GM23248 (cell line): ENCODE measurements around the gene CCDC63. TPM values are rescaled to one million over a fixed set of nuclear protein-coding genes. Genes with fewer than 3 reads are reported as not detected.
"Not testable (repeated sequence)": the region's sequence is repeated elsewhere in the genome, so short reads cannot be mapped to it uniquely, and the experiment has no call there.

Source experiments
- DNase-seq: peaks from one replicate; pipeline ENCODE4 v3.0.0-alpha.2; 2015
- H2AFZ ChIP-seq: fragments of 200-600 bp; sonication (generic); 2 replicates; pipeline ENCODE4 v1.6.1; 2016; ENCODE audit warnings: antibody characterized with exemption
- H3F3A ChIP-seq: fragments of 200-600 bp; sonication (generic); 2 replicates; pipeline ENCODE4 v1.6.1; 2016; ENCODE audit warnings: mild to moderate bottlenecking, antibody characterized with exemption, mixed run types; ENCODE audit not compliant: insufficient read depth
- H3K27ac ChIP-seq: fragments of 200-600 bp; sonication (generic); 2 replicates; pipeline ENCODE4 v1.5.1; 2016; ENCODE audit warnings: mild to moderate bottlenecking
- H3K27me3 ChIP-seq: fragments of 200-600 bp; sonication (generic); replicated peaks from 2 replicates; pipeline ENCODE4 v1.6.1; 2016; ENCODE audit warnings: mild to moderate bottlenecking; ENCODE audit not compliant: insufficient read depth
- H3K36me3 ChIP-seq: fragments of 200-600 bp; sonication (generic); 2 replicates; pipeline ENCODE4 v1.6.1; 2016; ENCODE audit warnings: low read depth, mild to moderate bottlenecking
- H3K4me1 ChIP-seq: fragments of 200-600 bp; sonication (generic); 2 replicates; pipeline ENCODE4 v1.6.1; 2016; ENCODE audit warnings: mild to moderate bottlenecking; ENCODE audit not compliant: insufficient read depth
- H3K4me2 ChIP-seq: fragments of 200-600 bp; sonication (generic); one replicate; pipeline ENCODE4 v1.6.1; 2016; ENCODE audit warnings: mild to moderate bottlenecking; ENCODE audit not compliant: unreplicated experiment
- H3K4me3 ChIP-seq: fragments of 200-600 bp; sonication (generic); 2 replicates; pipeline ENCODE4 v1.5.1; 2016; ENCODE audit warnings: mild to moderate bottlenecking
- H3K79me2 ChIP-seq: fragments of 200-600 bp; sonication (generic); 2 replicates; pipeline ENCODE4 v1.6.1; 2016; ENCODE audit warnings: mild to moderate bottlenecking; ENCODE audit not compliant: insufficient read depth
- H3K9ac ChIP-seq: fragments of 200-600 bp; sonication (generic); 2 replicates; pipeline ENCODE4 v1.6.1; 2016; ENCODE audit warnings: mild to moderate bottlenecking
- H3K9me2 ChIP-seq: fragments of 200-600 bp; sonication (generic); 2 replicates; pipeline ENCODE4 v1.6.1; 2016; ENCODE audit warnings: mixed run types, mild to moderate bottlenecking, moderate library complexity; ENCODE audit not compliant: insufficient read depth
- H3K9me3 ChIP-seq: fragments of 200-600 bp; sonication (generic); one replicate; pipeline ENCODE4 v1.6.1; 2017; ENCODE audit warnings: low read depth
- H4K20me1 ChIP-seq: fragments of 200-600 bp; sonication (generic); 2 replicates; pipeline ENCODE4 v1.6.0; 2016; ENCODE audit not compliant: insufficient read depth
- EZH2 ChIP-seq: fragments of 200-600 bp; sonication (generic); IDR thresholded peaks from 2 replicates; pipeline ENCODE4 v1.6.1; 2018; ENCODE audit warnings: antibody characterized with exemption, mild to moderate bottlenecking; ENCODE audit not compliant: insufficient read depth, poor library complexity, severe bottlenecking
- EZH2phosphoT487 ChIP-seq: fragments of 200-600 bp; sonication (generic); IDR thresholded peaks from 2 replicates; pipeline ENCODE4 v1.6.1; 2018; ENCODE audit warnings: antibody characterized with exemption, moderate library complexity, mild to moderate bottlenecking, low read depth; ENCODE audit not compliant: insufficient read depth
- whole genome bisulfite sequencing, 2 experiments: methylation state at CpG; one replicate each; pipeline ENCODE4 v1.1.6; 2015 to 2017; ENCODE audit warnings: low lambda C conversion rate in 2 of 2, low coverage in 1 of 2; ENCODE audit errors: missing lambda C conversion rate in 2 of 2; 5-methylcytosine and 5-hydroxymethylcytosine counted together
- in situ Hi-C: fragments of 300-500 bp; cut with MboI; formaldehyde crosslinking; loops from 2 replicates; pipeline ENCODE4 v1.15.0; 2020
- polyA plus RNA-seq: library from polyadenylated mRNA; unstranded; fragments of >200 nt; fragmentation: Nextera tagmentation; extraction: Ambion mirVana; gene quantifications from 2 replicates; pipeline ENCODE4 v1.2.1, GENCODE V29; 2016
- total RNA-seq: library from RNA; depleted of rRNA; stranded (reverse); fragments of >200 nt; shearing (Covaris generic); gene quantifications from 2 replicates; pipeline ENCODE4 v1.2.3, GENCODE V29; 2014

Gene CCDC63
- total and polyA plus RNA-seq, 2 experiments from 2014 or later = not detected

DNA sequence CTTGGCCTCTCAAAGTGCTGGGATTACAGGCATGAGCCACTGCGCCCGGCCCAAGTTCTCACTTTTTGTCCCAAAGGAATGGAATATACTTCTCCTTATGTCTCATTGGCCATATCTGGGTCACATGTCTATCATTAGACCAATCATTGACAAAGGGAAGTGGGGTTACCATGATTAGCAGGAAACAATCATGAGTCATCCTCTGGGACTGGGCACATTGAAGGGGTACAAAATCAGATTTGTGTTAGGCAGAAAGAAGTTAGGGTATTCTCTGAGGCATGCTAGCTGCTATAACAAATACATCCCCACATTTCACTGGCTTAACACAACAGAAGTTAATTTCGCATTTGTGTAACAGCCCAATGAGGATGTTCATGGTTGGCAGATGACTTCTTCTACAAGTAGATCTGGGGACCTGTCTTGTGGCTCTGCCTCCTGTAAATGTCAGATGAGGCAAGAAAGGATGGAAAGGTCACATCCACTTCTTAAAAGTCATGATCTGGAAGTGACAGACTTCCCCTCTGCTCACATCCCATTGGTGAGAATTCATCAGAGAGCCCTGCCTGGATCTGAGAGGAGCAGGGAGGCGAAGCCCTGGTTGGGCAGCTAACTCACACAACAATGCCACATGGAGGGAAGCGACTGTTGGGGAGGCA is 3.1 kb downstream of the CCDC63 start:
- Histone ChIP-seq H3K27ac (no peak overlapping the region), H3F3A (peaks cover 11% of the 10 kb centered on the region), H3K36me3 (no peaks in the 10 kb centered on the region), H3K4me3 (no peak overlapping the region), H3K27me3 (peaks cover 55% of the 10 kb centered on the region), H2AFZ (no peak overlapping the region), H3K9me2 (no peaks in the 10 kb centered on the region), H3K4me1 (peaks cover 9% of the 10 kb centered on the region), H3K9ac (no peak overlapping the region), H3K79me2 (no peaks in the 10 kb centered on the region), H3K4me2 (no peak overlapping the region), H4K20me1 (no peaks in the 10 kb centered on the region), H3K9me3 (no peaks in the 10 kb centered on the region)
- no peak for DNase-seq
- WGBS, 2 experiments = 86 to 89% methylated on average over 5 of the region's 5 CpGs
- in situ Hi-C loops = no loop called here
- TF ChIP-seq EZH2 = no peak
- TF ChIP-seq EZH2phosphoT487 = no peak

DNA sequence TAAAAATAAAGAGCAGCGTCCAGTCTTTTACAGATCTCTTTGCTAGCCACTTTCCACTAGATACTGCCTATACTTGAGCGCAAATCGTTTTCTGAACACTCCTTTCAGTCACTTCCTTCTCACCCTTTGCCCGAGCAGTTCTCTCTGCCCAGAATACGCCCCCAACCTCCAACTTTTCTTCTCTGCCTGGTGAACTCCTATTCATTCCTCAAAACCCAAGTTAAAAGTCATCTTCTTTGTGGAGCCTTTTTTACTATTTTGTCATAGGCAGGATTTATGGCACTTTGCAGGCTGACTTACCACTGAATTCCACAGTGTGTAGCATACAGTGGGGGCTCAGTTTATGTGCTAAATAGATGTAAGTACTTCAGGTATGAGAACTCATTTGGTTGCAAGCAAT is 4.0 kb downstream of the CCDC63 start:
- no peak for TF ChIP-seq EZH2phosphoT487
- TF ChIP-seq EZH2 = no peak
- Histone ChIP-seq H3K9me3 (no peaks in the 10 kb centered on the region), H3K4me3 (no peak overlapping the region), H3K4me2 (no peak overlapping the region), H3K79me2 (no peaks in the 10 kb centered on the region), H3K4me1 (no peaks in the 10 kb centered on the region; the same call in 1 of the 2 replicates), H3F3A (peaks cover 4% of the 10 kb centered on the region; the same call in 1 of the 2 replicates), H3K9ac (no peak overlapping the region), H3K9me2 (no peaks in the 10 kb centered on the region), H3K27ac (no peak overlapping the region), H3K36me3 (no peaks in the 10 kb centered on the region), H2AFZ (no peak overlapping the region), H4K20me1 (no peaks in the 10 kb centered on the region), H3K27me3 (peaks cover 55% of the 10 kb centered on the region)
- in situ Hi-C loops = no loop called here
- no peak for DNase-seq
- 56 to 59% methylated on average over 5 of the region's 5 CpGs for WGBS, 2 experiments

DNA sequence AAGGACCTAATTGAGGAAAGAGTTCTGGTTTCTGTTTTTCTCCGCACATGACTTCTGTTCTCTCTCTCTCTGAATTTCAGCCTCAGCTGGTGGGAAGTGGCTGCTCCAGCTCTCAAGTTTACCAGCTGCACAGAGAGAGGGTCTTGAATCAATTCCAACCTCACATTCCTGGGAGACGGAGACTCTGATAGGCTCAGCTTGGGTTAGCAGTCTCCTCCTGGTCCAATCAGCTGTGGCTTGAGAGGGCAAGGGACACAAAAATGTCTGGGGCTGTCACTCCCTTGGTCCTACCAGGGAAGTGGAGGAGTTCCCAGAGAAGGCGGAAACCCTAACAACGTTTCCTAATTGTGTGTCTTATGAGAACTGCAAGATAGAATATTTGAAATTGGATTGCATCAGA is 7.0 kb downstream of the CCDC63 start:
- no peak overlapping the region for H3K4me3 ChIP-seq

DNA sequence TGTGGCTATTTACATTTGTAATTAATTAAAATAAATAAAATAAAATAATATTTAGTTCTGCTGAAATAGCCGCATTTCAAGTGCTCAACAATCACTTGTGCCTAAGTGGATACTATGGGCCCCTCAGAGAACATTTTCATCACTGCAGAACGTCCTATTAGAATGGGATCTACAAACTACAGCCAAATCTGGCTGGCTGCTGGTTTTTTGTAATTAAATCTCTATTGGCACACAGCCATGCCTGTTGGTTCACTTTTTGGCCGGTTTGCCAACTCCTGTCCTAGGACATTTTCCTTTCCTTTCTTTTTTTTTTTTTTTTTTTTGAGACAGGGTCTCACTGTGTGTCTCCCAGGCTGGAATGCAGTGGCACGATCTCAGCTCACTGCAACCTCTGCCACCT is 9.8 kb downstream of the CCDC63 start:
- Histone ChIP-seq H3K9me2 (no peaks in the 10 kb centered on the region), H3F3A (no peaks in the 10 kb centered on the region), H3K4me1 (no peaks in the 10 kb centered on the region), H3K4me2 (no peak overlapping the region), H3K79me2 (no peaks in the 10 kb centered on the region), H3K9ac (no peak overlapping the region), H4K20me1 (no peaks in the 10 kb centered on the region), H3K9me3 (no peaks in the 10 kb centered on the region), H2AFZ (no peak overlapping the region), H3K27ac (no peak overlapping the region), H3K4me3 (no peak overlapping the region), H3K27me3 (peaks cover 11% of the 10 kb centered on the region), H3K36me3 (no peaks in the 10 kb centered on the region)
- 71 to 73% methylated on average over 4 of the region's 4 CpGs for WGBS, 2 experiments
- in situ Hi-C loops = no loop called here
- TF ChIP-seq EZH2 = no peak
- TF ChIP-seq EZH2phosphoT487 = no peak
- DNase-seq = no peak

More for the DNA sequence above, 7.0 kb downstream of the CCDC63 start:
- Histone ChIP-seq H3K4me1 (no peaks in the 10 kb centered on the region), H3K9ac (no peak overlapping the region), H3K27me3 (peaks cover 29% of the 10 kb centered on the region), H2AFZ (no peak overlapping the region), H3K4me2 (no peak overlapping the region), H3K79me2 (no peaks in the 10 kb centered on the region), H4K20me1 (no peaks in the 10 kb centered on the region), H3F3A (no peaks in the 10 kb centered on the region), H3K27ac (no peak overlapping the region), H3K9me3 (no peaks in the 10 kb centered on the region), H3K36me3 (no peaks in the 10 kb centered on the region), H3K9me2 (no peaks in the 10 kb centered on the region)
- in situ Hi-C loops = no loop called here
- DNase-seq = no peak
- no peak for TF ChIP-seq EZH2phosphoT487
- TF ChIP-seq EZH2 = no peak
- WGBS, 2 experiments = 40 to 52% methylated on average over 4 of the region's 4 CpGs

DNA sequence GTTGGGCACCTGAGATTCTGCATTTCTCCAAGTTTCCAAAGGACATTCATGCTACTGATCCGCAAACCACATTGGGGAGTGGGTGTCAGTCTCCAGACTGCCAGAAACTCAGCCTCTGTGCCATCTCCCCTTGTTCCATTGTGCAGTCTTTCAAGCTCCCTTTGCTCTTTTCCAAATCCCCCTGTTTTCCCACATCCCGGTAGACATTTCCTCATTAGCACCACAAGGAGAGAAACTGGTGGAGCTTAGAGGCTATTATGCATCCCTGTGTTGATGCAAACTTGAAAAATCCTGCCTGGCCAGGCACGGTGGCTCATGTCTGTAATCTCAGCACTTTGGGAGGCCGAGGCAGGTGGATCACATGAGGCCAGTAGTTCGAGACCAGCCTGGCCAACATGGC is 10.7 kb downstream of the CCDC63 start:
- Histone ChIP-seq H3K27me3 (0 out of 2 replicates have a peak, but pooled peaks cover 4% of the 10 kb centered on the region), H3F3A (no peaks in the 10 kb centered on the region), H4K20me1 (no peaks in the 10 kb centered on the region), H2AFZ (no peak overlapping the region), H3K9me2 (no peaks in the 10 kb centered on the region), H3K9ac (no peak overlapping the region), H3K36me3 (no peaks in the 10 kb centered on the region), H3K4me2 (no peak overlapping the region), H3K4me3 (no peak overlapping the region), H3K79me2 (no peaks in the 10 kb centered on the region), H3K27ac (no peak overlapping the region), H3K4me1 (no peaks in the 10 kb centered on the region), H3K9me3 (no peaks in the 10 kb centered on the region)
- no peak for DNase-seq
- no peak for TF ChIP-seq EZH2phosphoT487
- TF ChIP-seq EZH2 = no peak
- in situ Hi-C loops = no loop called here
- WGBS, 2 experiments = 70 to 74% methylated on average over 5 of the region's 5 CpGs

DNA sequence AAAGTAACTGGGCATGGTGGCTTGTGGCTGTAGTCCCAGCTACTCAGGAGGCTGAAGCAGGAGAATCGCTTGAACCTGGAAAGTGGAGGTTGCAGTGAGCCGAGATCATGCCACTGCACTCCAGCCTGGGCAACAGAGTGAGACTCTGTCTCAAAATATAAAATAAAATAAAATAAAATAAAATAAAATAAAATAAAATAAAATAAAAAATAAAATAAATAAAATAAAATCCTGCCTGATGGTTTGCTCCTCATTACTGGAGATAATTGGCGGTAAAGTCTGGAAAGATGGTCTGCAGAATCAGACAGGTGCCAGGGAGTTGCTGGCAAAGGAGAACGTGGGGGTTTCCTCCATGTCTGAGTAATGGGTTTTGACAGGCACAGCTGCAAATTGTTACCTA is 11.2 kb downstream of the CCDC63 start:
- H4K20me1 ChIP-seq, H3K27ac ChIP-seq, H3K79me2 ChIP-seq, H2AFZ ChIP-seq, DNase-seq, H3K9ac ChIP-seq, H3K9me3 ChIP-seq, H3K4me3 ChIP-seq, H3F3A ChIP-seq, in situ Hi-C loops, H3K27me3 ChIP-seq, H3K36me3 ChIP-seq, H3K4me1 ChIP-seq, H3K4me2 ChIP-seq, H3K9me2 ChIP-seq: not testable (repeated sequence)
- 62 to 69% methylated on average over 4 of the region's 4 CpGs for WGBS, 2 experiments
